ENCODE results near the gene TMEM272. TPM values are rescaled to one million over a fixed set of nuclear protein-coding genes. Genes with fewer than 3 reads are reported as not detected.

TMEM272 gene
- total and polyA plus RNA-seq, 2 of the 4 experiments (the other 2 are of a cell fraction) = not detected

- TF ChIP-seq USF2 (IDR thresholded peaks at IDR 0.05; ENCODE audit: low read depth, low read length) = no peak
- TF ChIP-seq ELK1 (IDR thresholded peaks at IDR 0.05; ENCODE audit: borderline replicate concordance, low read depth, low read length) = no peak
- TF ChIP-seq CEBPB (IDR thresholded peaks at IDR 0.05; ENCODE audit: low read depth, low read length) = no peak
- no peak for TF ChIP-seq NFE2L2 (IDR thresholded peaks at IDR 0.05; ENCODE audit: low read depth, low read length)
- no peak for TF ChIP-seq MAZ (IDR thresholded peaks at IDR 0.05; ENCODE audit: borderline replicate concordance, low read depth, low read length)
- TF ChIP-seq MXI1 (IDR thresholded peaks at IDR 0.05; ENCODE audit: borderline replicate concordance, low read depth, low read length) = no peak
- no peak for TF ChIP-seq RFX5 (IDR thresholded peaks at IDR 0.05; ENCODE audit: low read depth, low read length)
- no peak for TF ChIP-seq POLR2A (IDR thresholded peaks at IDR 0.05; ENCODE audit: low read depth, low read length)
- no peak for TF ChIP-seq RAD21 (IDR thresholded peaks at IDR 0.05; ENCODE audit: low read length)
- TF ChIP-seq FOS (IDR thresholded peaks at IDR 0.05; ENCODE audit: low read depth, low read length) = no peak
- TF ChIP-seq MAFK (IDR thresholded peaks at IDR 0.05; ENCODE audit: low read depth, low read length) = no peak
- Histone ChIP-seq H3K4ac (ENCODE audit: low read depth, low read length) (no peak overlapping the region), H3K4me2 (ENCODE audit: low read depth, low read length) (no peak overlapping the region), H2AFZ (replicated peaks; ENCODE audit: low read length, poor library complexity) (no peak overlapping the region), H3K9me3 (ENCODE audit: control insufficient read depth, insufficient read depth, low read length) (no peaks in the 10 kb centered on the region), H3K27me3 (ENCODE audit: control insufficient read depth, insufficient read depth, low read length) (peaks cover 62% of the 10 kb centered on the region), H3K79me1 (ENCODE audit: low read depth in 1 of 2, low read length in 2 of 2) (no peaks in the 10 kb centered on the region), H2AK5ac (ENCODE audit: low read depth, low read length) (no peak overlapping the region), H3K23ac (ENCODE audit: low read depth, low read length) (no peak overlapping the region), H3K4me1 (ENCODE audit: control insufficient read depth, insufficient read depth, low read length) (no peaks in the 10 kb centered on the region), H4K20me1 (ENCODE audit: insufficient read depth, low read length) (no peaks in the 10 kb centered on the region), H4K91ac (ENCODE audit: insufficient read depth, low read depth, low read length) (no peak overlapping the region), H3K56ac (ENCODE audit: extremely low read depth, insufficient read depth, low read length) (no peak overlapping the region), H2AK9ac (replicated peaks; ENCODE audit: low read depth, low read length, poor library complexity) (no peak overlapping the region), H3K9me1 (ENCODE audit: insufficient read depth, low read length) (peaks cover 4% of the 10 kb centered on the region; the same call in 1 of the 2 replicates), H3K27ac (ENCODE audit: insufficient read depth, low read length) (no peak overlapping the region), H4K8ac (ENCODE audit: low read depth in 2 of 2, low read length in 2 of 2) (no peak overlapping the region), H3K18ac (ENCODE audit: low read depth, low read length) (no peak overlapping the region), H3K9ac (ENCODE audit: low read depth, low read length) (no peak overlapping the region), H2BK5ac (ENCODE audit: low read depth, low read length, poor library complexity, severe bottlenecking) (no peak overlapping the region), H3K36me3 (ENCODE audit: control insufficient read depth, insufficient read depth, low read length) (no peaks in the 10 kb centered on the region), H3K4me3 (ENCODE audit: insufficient read depth, low read depth, low read length) (no peak overlapping the region), H2BK20ac (ENCODE audit: low read depth, low read length) (no peak overlapping the region), H4K5ac (ENCODE audit: low read depth, low read length) (no peak overlapping the region), H3K14ac (replicated peaks; ENCODE audit: low read depth, low read length) (no peak overlapping the region), H2BK120ac (ENCODE audit: low read depth, low read length) (no peak overlapping the region), H2BK15ac (ENCODE audit: low read depth, low read length) (no peak overlapping the region)
- BruUV-seq (replicated peaks) = no TSS peak
- intact Hi-C loops (cut with micrococcal nuclease) = loop anchor here (10.0 kb wide), 1 partner anchor 197 kb away; the partner anchor contains the start of genes ALG11 and ATP7B
- ChIA-PET CTCF (no interaction called here), POLR2A (ENCODE audit: unreplicated experiment) (no interaction called here)
- in situ Hi-C loops (cut with MboI; ENCODE audit: low sequenced_read_pairs) = loop anchor here (10.0 kb wide), 1 partner anchor 307 kb away; the partner anchor contains the start of gene NEK5
- ATAC-seq (ENCODE audit: low read depth) = no peak
- WGBS, 2 experiments (ENCODE audit: extremely low coverage in 2 of 2, insufficient read length in 1 of 2) = 76% methylated on average over 6 of the region's 8 CpGs; no CpG with 5 or more reads in 1 of the 2 experiments
- dilution Hi-C loops (cut with HindIII; ENCODE audit: low sequenced_read_pairs, unreplicated experiment) = no loop called here
- DNase-seq = no peak
Observed at GRCh38 chr13:51817717-51818116, 27.3 kb downstream of the TMEM272 start.
